Bladder microvascular endothelial cell (primary cell): ENCODE measurements around the gene SLC30A4. TPM values are rescaled to one million over a fixed set of nuclear protein-coding genes. Genes with fewer than 3 reads are reported as not detected.

Experiments
- total RNA-seq: library from RNA; depleted of rRNA; stranded (reverse); fragments of >200 nt; gene quantifications from 2 replicates; pipeline ENCODE4 v1.2.3, GENCODE V29; 2014

SLC30A4 gene
- 4.5 and 7.9 TPM in 2 replicates for total RNA-seq

GRCh38 chr15:45522328-45523165 is at the start of gene SLC30A4:
SLC30A4 (minus strand) TSS chr15:45522755; CDS start chr15:45522354, 401 bp downstream.

Other genes starting within 250 kb of the SLC30A4 start
- 0.49 TPM in 1 of 2 replicates, not detected in the other for gene GATM, start 144.2 kb downstream of the SLC30A4 start, total RNA-seq
- gene BLOC1S6, start 64.6 kb upstream of the SLC30A4 start, total RNA-seq, result 40.2 and 52.5 TPM in 2 replicates
- 104 and 122 TPM in 2 replicates for gene SQOR, start 112.3 kb upstream of the SLC30A4 start, total RNA-seq